NCI-H128 (cell line): ENCODE results near the gene SYT8.

Experiments
- DNase-seq: peaks from one replicate; lab custom pipeline; 2025; ENCODE audit not compliant: unreplicated experiment; lab: John Stamatoyannopoulos, UW

Gene SYT8

GRCh38 chr11:1817511-1817910 lies 17.3 kb upstream of the SYT8 start:
- DNase-seq: no peak

DNA sequence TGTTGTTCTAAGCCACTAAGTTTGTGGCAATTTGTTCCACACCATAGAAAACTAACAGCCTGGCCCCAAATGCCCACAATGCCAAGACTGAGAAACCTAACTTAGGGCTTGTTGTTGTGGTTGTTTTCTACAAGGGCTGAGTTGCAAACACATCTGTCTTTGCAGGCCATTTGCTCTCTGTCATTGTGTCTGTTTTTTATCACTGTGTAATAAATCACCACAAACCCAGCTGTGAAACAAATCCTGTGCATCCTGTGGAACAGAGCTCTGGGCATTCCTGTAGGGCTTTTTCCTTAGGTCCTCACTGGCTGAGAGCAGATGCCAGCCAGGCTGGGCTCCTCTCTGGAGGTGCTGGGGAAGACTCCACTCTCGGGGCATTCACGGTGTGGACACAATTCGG lies 15.7 kb upstream of the SYT8 start:
- DNase-seq: no peak

- DNase-seq: no peak
Measured at GRCh38 chr11:1820463-1821325, 14.1 kb upstream of the SYT8 start.

- DNase-seq: no peak
Measured at GRCh38 chr11:1821562-1821961, 13.2 kb upstream of the SYT8 start.

GRCh38 chr11:1822648-1823375 lies 12.0 kb upstream of the SYT8 start:
- DNase-seq: no peak

- DNase-seq: no peak
Measured at GRCh38 chr11:1823376-1824220, 11.2 kb upstream of the SYT8 start.

DNA sequence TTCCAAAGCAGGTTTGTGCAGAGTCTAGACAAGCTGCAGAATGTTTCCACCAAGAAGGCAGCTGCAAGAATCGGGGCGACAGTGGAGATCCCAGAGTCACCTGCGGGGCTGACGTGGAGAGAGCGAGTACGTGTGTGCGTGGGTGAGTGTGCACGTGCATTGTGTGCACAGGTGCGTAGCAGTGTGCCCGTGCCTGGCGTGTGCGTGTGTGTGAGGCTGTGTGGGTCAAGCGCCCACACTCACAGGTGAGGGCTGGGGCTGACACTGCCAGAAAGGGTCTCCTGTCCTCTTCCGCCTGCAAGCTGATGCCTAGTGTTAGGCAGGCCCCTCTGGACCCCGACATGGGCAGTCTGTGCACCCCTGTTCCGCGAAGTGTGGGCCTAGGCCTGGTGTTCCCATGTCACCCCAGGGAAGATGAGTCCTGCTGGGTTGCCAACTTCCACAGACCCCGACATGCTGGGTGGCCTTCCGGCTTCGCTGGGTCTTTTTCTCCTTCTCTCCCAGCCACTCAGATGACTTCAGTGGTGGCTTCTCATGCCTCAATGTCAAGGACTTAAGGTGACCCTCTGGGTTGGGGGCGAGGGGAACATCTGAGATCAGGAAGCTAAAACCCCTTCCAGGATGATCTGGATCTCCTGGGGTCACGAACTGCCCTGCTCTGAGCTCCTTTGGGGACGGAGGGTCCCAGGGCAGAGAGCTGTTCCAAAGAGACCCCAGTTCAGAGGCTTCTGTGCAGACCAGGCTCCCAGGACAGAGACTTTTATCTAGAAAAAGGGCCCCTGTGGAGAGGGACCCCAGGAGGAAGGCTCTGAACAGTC lies 10.4 kb upstream of the SYT8 start:
- DNase-seq: no peak

- no peak for DNase-seq
Measured at GRCh38 chr11:1825039-1825740, 9.6 kb upstream of the SYT8 start.

DNA sequence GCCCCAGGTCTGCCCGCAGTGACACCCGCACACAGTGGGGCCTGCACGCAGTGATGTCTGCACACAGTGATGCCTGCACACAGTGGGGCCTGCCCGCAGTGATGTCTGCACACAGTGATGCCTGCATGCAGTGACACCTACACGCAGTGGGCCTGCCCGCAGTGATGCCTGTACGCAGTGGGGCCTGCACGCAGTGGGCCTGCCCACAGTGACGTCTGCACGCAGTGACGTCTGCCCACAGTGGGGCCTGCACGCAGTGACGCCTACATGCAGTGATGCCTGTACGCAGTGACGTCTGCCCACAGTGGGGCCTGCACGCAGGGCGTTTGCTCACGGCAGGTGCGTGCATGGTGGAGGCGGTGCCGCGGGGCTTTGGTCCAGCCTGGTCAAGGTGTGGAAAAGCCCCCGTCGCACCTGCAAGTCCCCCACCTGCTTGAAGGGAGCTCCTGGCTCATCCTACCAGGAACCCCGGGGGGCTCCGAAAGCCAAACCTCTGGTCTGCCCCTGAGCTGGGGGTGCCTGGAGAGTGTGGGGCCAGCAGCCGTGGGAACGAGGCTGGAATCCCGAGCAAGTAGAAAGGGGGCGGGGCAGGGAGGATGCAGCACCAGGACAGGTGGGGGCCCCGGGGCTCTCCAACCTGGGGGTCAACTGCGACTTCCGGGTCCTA lies 8.9 kb upstream of the SYT8 start:
- no peak for DNase-seq

DNA sequence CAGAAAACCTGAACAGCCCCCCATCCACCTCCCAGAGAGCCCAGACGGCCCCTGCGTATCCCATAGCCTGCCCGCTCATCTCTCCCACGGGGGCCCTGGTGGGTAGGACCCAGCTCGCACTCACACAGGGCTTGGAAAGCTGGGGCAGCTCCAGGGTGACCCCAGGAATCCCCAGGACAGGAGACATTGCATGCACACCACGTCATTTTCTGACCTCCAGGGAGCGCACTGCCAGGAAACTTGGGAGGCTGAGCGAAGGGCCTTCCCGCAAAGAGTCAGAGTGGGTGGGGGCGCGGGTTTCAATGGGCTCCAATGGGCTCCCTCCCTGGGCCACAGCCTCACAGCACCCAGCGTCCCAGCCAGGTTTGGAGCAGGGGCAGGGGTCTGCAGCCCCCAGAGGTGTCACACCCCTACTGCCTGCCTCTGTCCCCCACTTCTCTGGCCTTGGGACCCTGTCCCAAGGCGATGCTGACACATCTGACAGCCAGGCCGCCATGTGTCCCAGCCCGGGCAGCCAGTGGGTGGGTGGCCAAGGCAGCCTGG lies 8.2 kb upstream of the SYT8 start:
- DNase-seq: no peak

DNA sequence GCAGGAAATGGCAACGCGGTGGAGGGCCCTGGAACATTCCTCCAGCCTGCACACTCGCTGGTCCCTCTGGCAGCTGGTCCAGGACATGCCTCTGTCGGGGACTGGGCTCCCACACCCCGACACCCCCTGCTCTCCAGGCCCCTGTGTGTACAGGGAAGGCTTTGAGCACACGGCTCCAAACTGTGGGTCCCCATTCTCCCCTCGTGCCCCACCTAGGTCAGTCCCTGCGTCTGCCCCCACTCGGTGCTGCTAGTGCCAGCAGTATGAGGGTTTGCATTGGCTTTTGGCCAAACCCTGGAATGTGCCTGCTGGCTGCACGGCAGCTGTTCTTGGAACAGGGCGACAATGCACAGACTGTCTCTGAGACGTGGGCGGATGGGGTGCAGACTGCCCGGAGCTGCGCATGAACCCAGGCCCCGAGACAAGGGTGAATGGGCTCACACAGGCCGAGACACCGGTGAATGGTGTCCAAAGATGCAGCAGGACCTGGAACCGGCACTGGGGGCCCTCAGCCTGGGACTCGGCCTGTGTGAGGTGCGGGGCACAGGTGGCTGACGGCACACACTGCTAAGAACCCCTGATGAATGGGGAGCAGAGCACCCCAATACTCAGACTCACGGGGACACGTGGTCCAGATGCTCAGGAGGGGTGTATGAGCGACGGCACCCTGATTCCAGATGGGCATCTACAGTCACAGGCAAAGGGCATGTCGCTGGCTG lies 7.5 kb upstream of the SYT8 start:
- DNase-seq: peak; percentile 52

GRCh38 chr11:1827931-1828330 lies 6.9 kb upstream of the SYT8 start:
- DNase-seq: no peak

DNA sequence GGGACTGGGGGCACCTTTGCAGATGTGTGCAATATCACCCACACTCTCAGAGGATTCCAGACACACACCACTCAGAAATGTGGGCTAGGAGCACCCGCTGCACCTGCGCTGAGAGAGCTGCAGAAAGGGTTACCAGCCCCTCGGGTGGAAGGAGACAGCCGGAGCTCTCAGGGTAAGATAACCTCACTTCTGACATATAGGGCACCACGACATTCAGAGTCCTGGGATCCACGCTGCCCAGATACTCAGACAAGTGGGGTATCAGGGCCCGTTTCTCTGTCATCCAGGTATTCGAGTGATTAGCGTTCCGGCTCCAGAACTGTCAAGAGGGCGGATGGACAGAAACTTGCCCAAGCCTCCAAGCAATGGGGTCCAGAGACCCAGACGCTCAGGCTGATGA lies 6.2 kb upstream of the SYT8 start:
- DNase-seq: no peak

DNA sequence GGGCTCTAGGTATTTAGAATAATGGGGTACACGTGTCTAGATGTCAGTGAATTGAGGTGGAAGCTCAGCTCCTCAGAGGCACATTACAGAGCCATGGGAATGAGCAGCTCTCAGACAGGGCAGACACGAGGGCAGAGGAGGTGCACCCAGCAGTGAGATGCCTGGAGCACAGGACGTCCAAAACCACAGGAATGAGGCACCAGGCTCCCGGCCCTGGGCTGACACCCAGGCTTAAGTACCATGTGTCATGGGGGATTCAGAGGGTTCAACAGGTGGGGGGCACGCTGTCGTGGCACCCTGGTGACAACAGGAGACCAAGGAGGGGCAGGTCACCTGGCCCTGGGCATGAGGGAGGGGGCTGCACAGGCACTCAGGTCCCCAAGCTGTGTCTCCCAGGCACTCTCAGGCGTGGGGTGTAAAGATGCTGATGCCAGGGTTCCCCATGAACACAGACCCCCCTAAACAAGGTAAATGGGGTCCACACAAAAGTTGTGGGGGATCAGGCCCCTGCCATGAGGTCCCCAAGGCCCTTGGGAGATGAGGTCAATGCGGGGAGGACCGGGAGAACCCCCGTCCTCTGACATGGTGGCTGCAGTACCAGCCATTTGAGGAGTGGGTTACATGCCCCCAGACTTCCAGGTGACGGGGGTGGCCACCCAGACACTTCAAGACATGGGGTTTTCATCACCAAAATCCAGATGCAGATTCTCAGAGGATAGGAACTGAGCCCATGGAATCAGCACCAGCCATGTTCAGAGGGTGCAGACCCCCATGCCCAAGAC lies 5.6 kb upstream of the SYT8 start:
- DNase-seq: no peak

GRCh38 chr11:1830004-1830321 lies 4.8 kb upstream of the SYT8 start:
- no peak for DNase-seq

GRCh38 chr11:1830322-1831223 lies 4.2 kb upstream of the SYT8 start:
- DNase-seq: no peak
